GM15510 (cell line): Measurements from ENCODE around the gene CFAP74.

Experiments
- POLR2A ChIP-seq: IDR thresholded peaks from 3 replicates; pipeline ENCODE4 v1.6.1; 2011; ENCODE audit warnings: borderline replicate concordance; ENCODE audit not compliant: insufficient read length; ENCODE audit errors: extremely low read depth

CFAP74 gene

GRCh38 chr1:1962752-1963151 lies 40.8 kb downstream of the CFAP74 start:
- TF ChIP-seq POLR2A = no peak

- no peak for TF ChIP-seq POLR2A
Measured at GRCh38 chr1:1960480-1961196, 42.9 kb downstream of the CFAP74 start.

- TF ChIP-seq POLR2A = no peak
Measured at GRCh38 chr1:1959840-1960479, 43.6 kb downstream of the CFAP74 start.

- no peak for TF ChIP-seq POLR2A
Measured at GRCh38 chr1:1959459-1959839, 44.1 kb downstream of the CFAP74 start.

GRCh38 chr1:1958071-1958541 lies 45.5 kb downstream of the CFAP74 start:
- TF ChIP-seq POLR2A = no peak

- TF ChIP-seq POLR2A = no peak
Measured at GRCh38 chr1:1957533-1957961, 46.0 kb downstream of the CFAP74 start.

- TF ChIP-seq POLR2A = no peak
Measured at GRCh38 chr1:1956586-1957532, 46.7 kb downstream of the CFAP74 start.

GRCh38 chr1:1956101-1956500 lies 47.5 kb downstream of the CFAP74 start:
- no peak for TF ChIP-seq POLR2A

- TF ChIP-seq POLR2A = no peak
Measured at GRCh38 chr1:1955621-1956094, 47.9 kb downstream of the CFAP74 start.

GRCh38 chr1:1954831-1955441 lies 48.6 kb downstream of the CFAP74 start:
- no peak for TF ChIP-seq POLR2A

- no peak for TF ChIP-seq POLR2A
Measured at GRCh38 chr1:1954015-1954414, 49.6 kb downstream of the CFAP74 start.

GRCh38 chr1:1950940-1951339 lies 52.6 kb downstream of the CFAP74 start:
- no peak for TF ChIP-seq POLR2A

- no peak for TF ChIP-seq POLR2A
Measured at GRCh38 chr1:1948783-1949182, 54.8 kb downstream of the CFAP74 start.

- TF ChIP-seq POLR2A = no peak
Measured at GRCh38 chr1:1947493-1947892, 56.1 kb downstream of the CFAP74 start.
